Neural cell (in vitro differentiated cells): ENCODE data around the gene NGEF.

Source experiments
- CTCF ChIP-seq: fragments of 450-650 bp; IDR thresholded peaks from 2 replicates; pipeline ENCODE4 v1.5.1; 2014; ENCODE audit warnings: antibody characterized with exemption, mild to moderate bottlenecking, moderate library complexity; ENCODE audit not compliant: poor library complexity, severe bottlenecking
- EP300 ChIP-seq: fragments of 450-650 bp; conservative IDR thresholded peaks from 2 replicates; pipeline ENCODE4 v1.6.1; 2014; ENCODE audit warnings: antibody characterized with exemption, mild to moderate bottlenecking, moderate library complexity; ENCODE audit not compliant: poor library complexity, severe bottlenecking
- EZH2 ChIP-seq: fragments of 200-600, 300-800 bp; shearing (Covaris generic), sonication (generic); IDR thresholded peaks from 2 replicates; pipeline ENCODE4 v1.6.1; 2014; ENCODE audit warnings: antibody characterized with exemption, low read length, borderline replicate concordance, mild to moderate bottlenecking; ENCODE audit not compliant: insufficient read depth, poor library complexity, severe bottlenecking
- SMC3 ChIP-seq: fragments of 450-650 bp; conservative IDR thresholded peaks from 2 replicates; pipeline ENCODE4 v1.6.1; 2014; ENCODE audit warnings: antibody characterized with exemption, mild to moderate bottlenecking, moderate library complexity; ENCODE audit not compliant: poor library complexity
- TAF1 ChIP-seq: IDR thresholded peaks from 2 replicates; pipeline ENCODE4 v1.6.1; 2012; ENCODE audit warnings: low read depth

DNA sequence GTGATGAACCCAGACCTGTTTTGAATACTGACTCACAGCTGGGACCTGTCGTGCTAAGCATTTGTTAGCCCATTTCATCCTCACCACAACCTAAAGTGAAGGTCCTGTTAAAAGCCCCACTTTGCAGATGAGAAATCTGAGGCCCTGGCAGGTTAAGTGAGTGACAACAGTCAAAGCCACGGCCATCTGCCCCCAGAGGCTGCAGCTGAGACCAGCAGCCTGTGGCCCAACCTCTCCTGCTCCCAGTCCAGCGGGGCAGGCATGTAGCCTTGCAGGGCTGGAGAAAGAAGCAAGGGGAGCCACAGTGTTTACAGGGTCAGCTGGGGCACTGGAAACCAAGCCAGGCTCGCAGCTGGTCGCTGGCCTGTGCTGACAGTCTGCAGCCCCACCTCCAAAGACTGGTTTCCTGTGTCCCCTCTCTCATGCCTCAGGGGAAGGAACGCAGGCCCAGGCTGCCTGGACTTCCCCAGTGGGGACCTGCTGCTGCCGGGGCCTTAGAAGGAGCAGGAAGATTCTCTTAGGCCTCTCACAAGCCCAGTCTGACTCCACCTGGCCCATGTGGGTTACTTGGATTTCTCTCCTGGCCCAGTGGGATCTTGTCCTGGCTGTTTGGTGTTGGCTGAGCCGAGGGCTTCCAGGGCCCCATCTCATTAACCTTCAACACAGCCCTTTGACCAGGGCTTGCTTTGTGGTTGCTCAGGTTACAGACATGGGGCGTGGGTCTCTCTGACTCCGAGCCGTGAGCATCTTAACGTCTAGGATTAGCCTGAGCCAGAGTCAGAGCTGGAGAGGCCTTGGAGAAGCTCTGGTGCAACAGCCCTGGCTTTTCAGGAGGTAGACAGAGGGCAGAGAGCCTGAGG lies 48.8 kb upstream of the NGEF start:
- TF ChIP-seq EP300 (no peak), CTCF (no peak), SMC3 (no peak), TAF1 (no peak), EZH2 (no peak)
